Loucy (cell line): Measurements from ENCODE around the gene CHCHD4.

Source experiments
- H2AFZ ChIP-seq: fragments of 200-600 bp; sonication (generic); 2 replicates; pipeline ENCODE4 v1.6.0; 2016; ENCODE audit warnings: antibody characterized with exemption, mild to moderate bottlenecking, low read length, moderate library complexity
- H3F3A ChIP-seq: fragments of 200-600 bp; 2 replicates; pipeline ENCODE4 v1.6.0; 2016; ENCODE audit warnings: antibody characterized with exemption, low read depth, mild to moderate bottlenecking
- H3K27me3 ChIP-seq: fragments of 200-600 bp; sonication (generic); 2 replicates; pipeline ENCODE4 v1.6.1; 2014; ENCODE audit warnings: low read length, mild to moderate bottlenecking; ENCODE audit not compliant: insufficient read depth, poor library complexity, severe bottlenecking
- H3K36me3 ChIP-seq: fragments of 200-600 bp; sonication (generic); 2 replicates; pipeline ENCODE4 v1.6.1; 2016; ENCODE audit warnings: low read length; ENCODE audit not compliant: insufficient read depth
- H3K4me1 ChIP-seq: fragments of 200-600 bp; sonication (generic); 2 replicates; pipeline ENCODE4 v1.5.1; 2014; ENCODE audit warnings: low read length, mild to moderate bottlenecking; ENCODE audit not compliant: insufficient read depth, poor library complexity, severe bottlenecking
- H3K4me2 ChIP-seq: fragments of 200-600 bp; sonication (generic); 2 replicates; pipeline ENCODE4 v1.6.0; 2014; ENCODE audit warnings: antibody characterized with exemption, low read length, low read depth, mild to moderate bottlenecking; ENCODE audit not compliant: poor library complexity, severe bottlenecking
- H3K4me3 ChIP-seq: fragments of 200-600 bp; sonication (generic); 2 replicates; pipeline ENCODE4 v1.5.1; 2014; ENCODE audit warnings: low read length, mild to moderate bottlenecking, mixed read lengths; ENCODE audit not compliant: poor library complexity, severe bottlenecking
- H3K79me2 ChIP-seq: fragments of 200-600 bp; sonication (generic); 2 replicates; pipeline ENCODE4 v1.6.1; 2014; ENCODE audit warnings: low read length; ENCODE audit not compliant: insufficient read depth
- H3K9ac ChIP-seq: fragments of 200-600 bp; sonication (generic); 2 replicates; pipeline ENCODE4 v1.6.0; 2014; ENCODE audit warnings: mild to moderate bottlenecking, low read depth, low read length, moderate library complexity; ENCODE audit not compliant: poor library complexity, severe bottlenecking
- H3K9me2 ChIP-seq: fragments of 200-600 bp; sonication (generic); replicated peaks from 2 replicates; pipeline ENCODE4 v1.6.1; 2016; ENCODE audit warnings: low read depth, low read length, mixed read lengths
- H3K9me3 ChIP-seq: fragments of 200-600 bp; sonication (generic); 2 replicates; pipeline ENCODE4 v1.6.1; 2014; ENCODE audit warnings: mild to moderate bottlenecking, antibody characterized with exemption, low read length, low read depth; ENCODE audit not compliant: insufficient read depth
- H4K20me1 ChIP-seq: fragments of 200-600 bp; sonication (generic); 2 replicates; pipeline ENCODE4 v1.6.0; 2014; ENCODE audit warnings: antibody characterized with exemption, low read length, mild to moderate bottlenecking; ENCODE audit not compliant: insufficient read depth, poor library complexity, severe bottlenecking
- EZH2phosphoT487 ChIP-seq: fragments of 200-600 bp; IDR thresholded peaks from 2 replicates; pipeline ENCODE4 v1.6.1; 2018; ENCODE audit warnings: antibody characterized with exemption, mild to moderate bottlenecking, moderate library complexity, borderline replicate concordance
- TF ChIP-seq, protein P1 (sequence below): fragments of 200-600 bp; sonication (generic); conservative IDR thresholded peaks from 2 replicates; pipeline ENCODE4 v1.5.1; 2014; ENCODE audit warnings: mild to moderate bottlenecking, antibody characterized with exemption, low read length

Gene CHCHD4

DNA sequence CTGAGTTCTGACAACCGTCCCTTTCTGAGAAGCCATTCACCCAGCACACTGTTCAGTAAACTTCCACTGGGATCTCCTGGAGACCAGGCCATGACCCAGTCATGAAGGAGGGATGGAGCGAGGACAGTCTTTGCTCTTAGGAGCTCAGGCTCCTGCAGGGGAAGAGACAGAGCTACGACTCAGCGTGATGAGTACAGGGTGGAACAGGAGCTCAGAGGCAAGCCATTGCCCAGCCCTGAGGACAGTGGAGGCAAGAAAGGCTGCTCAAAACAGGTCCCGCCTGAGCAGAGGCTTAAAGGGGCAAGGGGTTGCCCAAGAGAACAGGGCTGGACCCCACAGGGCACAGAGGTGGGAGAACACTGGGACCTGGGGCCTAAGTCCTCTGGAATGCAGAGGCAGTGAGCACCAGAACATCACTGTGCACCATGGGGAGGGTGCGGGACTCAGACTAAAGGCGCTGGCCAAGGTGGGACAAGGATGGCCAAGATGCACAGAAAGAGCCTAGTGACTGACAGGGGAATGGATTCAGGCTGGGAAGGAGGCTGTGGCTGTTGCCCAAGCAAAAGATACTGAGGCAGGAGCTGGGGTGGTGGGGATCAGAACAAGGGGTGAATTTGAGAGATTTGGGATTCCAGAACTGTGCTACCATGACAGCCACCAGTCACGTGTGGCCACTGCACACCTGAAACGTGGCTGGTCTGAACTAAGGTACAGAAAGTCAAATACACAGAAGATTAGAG is 26.0 kb upstream of the CHCHD4 start:
- H3K79me2 ChIP-seq = no peaks in the 10 kb centered on the region
- H3K9ac ChIP-seq = no peak overlapping the region
- no peaks in the 10 kb centered on the region for H3K9me2 ChIP-seq
- peaks cover 5% of the 10 kb centered on the region; the same call in 1 of the 2 replicates for H3K36me3 ChIP-seq
- no peak overlapping the region for H3K4me2 ChIP-seq
- H3K4me3 ChIP-seq = no peak overlapping the region
- TF ChIP-seq, protein P1, sequence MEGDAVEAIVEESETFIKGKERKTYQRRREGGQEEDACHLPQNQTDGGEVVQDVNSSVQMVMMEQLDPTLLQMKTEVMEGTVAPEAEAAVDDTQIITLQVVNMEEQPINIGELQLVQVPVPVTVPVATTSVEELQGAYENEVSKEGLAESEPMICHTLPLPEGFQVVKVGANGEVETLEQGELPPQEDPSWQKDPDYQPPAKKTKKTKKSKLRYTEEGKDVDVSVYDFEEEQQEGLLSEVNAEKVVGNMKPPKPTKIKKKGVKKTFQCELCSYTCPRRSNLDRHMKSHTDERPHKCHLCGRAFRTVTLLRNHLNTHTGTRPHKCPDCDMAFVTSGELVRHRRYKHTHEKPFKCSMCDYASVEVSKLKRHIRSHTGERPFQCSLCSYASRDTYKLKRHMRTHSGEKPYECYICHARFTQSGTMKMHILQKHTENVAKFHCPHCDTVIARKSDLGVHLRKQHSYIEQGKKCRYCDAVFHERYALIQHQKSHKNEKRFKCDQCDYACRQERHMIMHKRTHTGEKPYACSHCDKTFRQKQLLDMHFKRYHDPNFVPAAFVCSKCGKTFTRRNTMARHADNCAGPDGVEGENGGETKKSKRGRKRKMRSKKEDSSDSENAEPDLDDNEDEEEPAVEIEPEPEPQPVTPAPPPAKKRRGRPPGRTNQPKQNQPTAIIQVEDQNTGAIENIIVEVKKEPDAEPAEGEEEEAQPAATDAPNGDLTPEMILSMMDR = no peak
- no peak for TF ChIP-seq EZH2phosphoT487
- H3K27me3 ChIP-seq = no peaks in the 10 kb centered on the region
- H4K20me1 ChIP-seq = no peaks in the 10 kb centered on the region
- H3K4me1 ChIP-seq = no peaks in the 10 kb centered on the region
- H2AFZ ChIP-seq = no peak overlapping the region
- H3K9me3 ChIP-seq = no peaks in the 10 kb centered on the region
- no peaks in the 10 kb centered on the region for H3F3A ChIP-seq

GRCh38 chr3:14150078-14150477 is 25.4 kb upstream of the CHCHD4 start:
- Histone ChIP-seq H3K9me3 (no peaks in the 10 kb centered on the region), H4K20me1 (peaks cover under 1% of the 10 kb centered on the region), H3K27me3 (no peaks in the 10 kb centered on the region), H3K4me1 (no peaks in the 10 kb centered on the region), H3K9ac (no peak overlapping the region), H3K4me3 (no peak overlapping the region), H2AFZ (no peak overlapping the region), H3K4me2 (no peak overlapping the region), H3K36me3 (peaks cover 5% of the 10 kb centered on the region; the same call in 1 of the 2 replicates), H3K9me2 (no peaks in the 10 kb centered on the region), H3F3A (no peaks in the 10 kb centered on the region), H3K79me2 (no peaks in the 10 kb centered on the region)
- TF ChIP-seq, protein P1 = no peak
- no peak for TF ChIP-seq EZH2phosphoT487

DNA sequence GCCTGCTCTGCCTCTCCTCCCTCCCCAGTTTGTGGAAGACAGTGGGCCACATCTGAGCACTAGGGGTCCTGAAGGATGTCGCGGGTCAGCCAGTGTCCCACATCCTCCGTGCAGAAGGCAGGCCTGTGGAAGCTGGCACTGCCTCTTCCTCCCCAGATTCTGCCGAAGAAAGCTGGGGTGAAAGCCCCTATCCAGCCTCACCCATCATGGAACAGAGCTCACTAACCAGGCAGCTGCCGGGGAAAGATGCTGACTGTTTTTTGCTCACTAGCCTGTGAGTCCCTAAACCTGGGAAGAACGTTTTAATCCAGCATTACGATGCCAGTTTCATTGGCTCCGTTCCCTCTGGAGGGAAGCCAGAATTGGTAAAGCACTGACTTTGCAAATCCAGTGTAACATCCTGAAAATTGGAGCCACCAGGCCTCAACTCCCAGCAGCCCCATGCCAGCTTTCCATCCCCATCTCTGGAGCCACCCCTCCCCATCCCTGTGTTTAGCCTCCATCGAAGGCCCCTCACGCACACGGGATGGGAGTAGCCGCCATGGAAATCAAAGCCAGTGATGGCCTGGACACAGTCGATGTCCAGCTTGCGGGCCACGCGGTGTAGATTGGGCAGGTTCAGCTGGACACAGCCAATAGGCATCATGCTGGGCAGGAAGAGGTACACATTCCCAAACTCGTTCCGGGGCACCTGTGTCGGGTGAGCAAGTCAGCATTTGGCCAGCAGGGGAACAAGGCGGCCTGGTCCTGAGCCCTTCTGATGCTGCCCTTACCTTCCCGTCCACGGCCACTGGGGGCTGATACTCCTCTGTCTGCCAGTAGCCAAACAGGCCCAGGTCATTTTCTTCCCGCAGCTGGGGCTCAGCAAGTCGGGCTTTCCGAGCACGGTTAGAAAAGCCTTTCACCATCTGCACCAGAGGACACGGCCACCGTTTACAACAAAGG is 23.6 kb upstream of the CHCHD4 start:
- no peaks in the 10 kb centered on the region for H3K9me2 ChIP-seq
- H3K4me1 ChIP-seq = peaks cover 12% of the 10 kb centered on the region
- no peaks in the 10 kb centered on the region for H3F3A ChIP-seq
- peaks cover 6% of the 10 kb centered on the region for H4K20me1 ChIP-seq
- no peak overlapping the region for H3K4me3 ChIP-seq
- no peak overlapping the region for H3K4me2 ChIP-seq
- no peaks in the 10 kb centered on the region for H3K79me2 ChIP-seq
- no peak overlapping the region for H2AFZ ChIP-seq
- no peak overlapping the region for H3K9ac ChIP-seq
- H3K27me3 ChIP-seq = no peaks in the 10 kb centered on the region
- H3K9me3 ChIP-seq = no peaks in the 10 kb centered on the region
- TF ChIP-seq, protein P1 = no peak
- no peak for TF ChIP-seq EZH2phosphoT487
- peaks cover 5% of the 10 kb centered on the region; the same call in 1 of the 2 replicates for H3K36me3 ChIP-seq
